GM18499 (cell line): ENCODE results near the gene F2.
"Not testable (repeated sequence)": the region's sequence is repeated elsewhere in the genome, so short reads cannot be mapped to it uniquely, and the experiment has no call there.

Experiments
- ATAC-seq: cut with Tn5 transposase; IDR thresholded peaks from one replicate; pipeline ENCODE4 v1.9.1; 2021; ENCODE audit warnings: moderate number of reproducible peaks; ENCODE audit not compliant: insufficient read depth, unreplicated experiment

The F2 gene

DNA sequence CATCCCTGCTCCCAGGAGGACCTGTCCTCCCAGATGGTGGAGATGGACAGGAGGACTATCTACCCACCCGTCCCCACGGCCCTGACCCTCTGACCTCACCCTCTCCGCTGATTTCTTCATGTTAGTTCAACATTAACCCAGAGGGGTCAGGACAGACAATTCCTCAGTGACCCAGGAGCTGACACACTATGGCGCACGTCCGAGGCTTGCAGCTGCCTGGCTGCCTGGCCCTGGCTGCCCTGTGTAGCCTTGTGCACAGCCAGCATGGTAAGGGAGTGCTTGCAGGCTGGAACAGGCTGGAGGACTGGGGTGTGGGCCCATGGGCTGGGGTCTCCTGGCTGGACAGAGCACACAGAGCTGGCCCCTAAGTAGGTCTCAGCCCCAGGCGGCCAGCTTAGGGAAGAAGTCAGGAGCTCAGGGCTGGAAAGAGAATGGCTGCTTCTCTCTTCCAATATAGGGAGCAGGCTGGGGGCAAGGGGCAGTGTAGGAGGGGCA is at the start of gene F2:
TSS of gene F2 (plus strand) at position 166 of the 495 bp plus-strand sequence. CDS start at position 189, 23 bp downstream.
- ATAC-seq = no peak

DNA sequence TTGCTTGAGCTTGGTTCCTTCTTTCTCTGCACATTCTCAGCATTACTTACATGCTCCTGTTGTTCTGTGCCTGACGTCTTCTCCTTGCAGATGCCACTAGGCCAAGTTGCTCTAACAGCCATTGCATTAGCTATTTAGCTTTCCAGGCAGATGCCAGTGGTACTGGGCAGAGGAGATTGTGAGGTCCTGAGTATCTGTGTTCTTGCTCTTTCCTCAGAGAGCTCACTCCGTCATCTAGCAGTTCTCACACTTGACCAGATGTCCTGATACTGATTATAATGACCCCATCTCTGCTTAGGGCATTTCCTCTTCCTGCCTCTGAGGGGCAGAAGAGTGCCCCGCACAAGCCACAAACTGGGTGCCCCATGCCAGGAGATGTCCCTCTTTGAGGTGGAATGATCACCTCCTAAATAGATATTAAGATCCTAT is 49.3 kb upstream of the F2 start:
- no peak for ATAC-seq

DNA sequence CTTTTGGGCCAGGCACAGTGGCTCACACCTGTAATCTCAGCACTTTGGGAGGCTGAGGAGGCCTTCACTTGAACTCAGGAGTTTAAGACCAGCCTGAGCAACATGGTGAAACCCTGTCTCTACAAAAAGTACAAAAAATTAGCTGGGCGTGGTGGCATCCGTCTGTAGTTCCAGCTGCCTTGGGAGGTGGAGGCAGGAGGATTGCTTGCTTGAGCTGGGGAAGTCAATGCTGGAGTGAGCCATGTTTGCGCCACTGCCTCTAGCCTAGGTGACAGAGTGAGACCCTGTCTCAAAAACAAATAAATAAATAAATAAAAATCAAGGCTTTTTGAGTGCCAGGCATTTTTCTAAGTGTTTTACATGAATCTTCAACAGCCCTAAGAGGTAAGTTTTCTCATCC is 48.5 kb upstream of the F2 start:
- not testable (repeated sequence) for ATAC-seq

DNA sequence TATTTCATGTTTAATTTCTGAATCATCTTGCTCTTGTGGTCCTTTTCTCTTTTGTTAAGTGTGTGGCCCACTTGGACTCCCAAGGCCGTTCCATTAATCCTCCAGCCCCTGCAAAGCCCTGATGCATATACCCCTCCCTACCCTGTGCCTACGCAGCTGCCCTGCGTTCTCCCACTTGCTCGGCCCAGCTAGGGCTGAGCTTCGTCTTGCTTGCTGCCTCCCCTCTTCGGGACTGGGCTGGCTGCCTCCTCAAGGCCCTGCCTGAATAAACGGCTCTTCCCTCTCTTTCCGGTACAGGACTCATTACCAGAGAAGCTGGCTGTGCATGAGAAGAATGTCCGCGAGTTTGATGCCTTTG is 47.1 kb upstream of the F2 start:
- ATAC-seq = no peak

DNA sequence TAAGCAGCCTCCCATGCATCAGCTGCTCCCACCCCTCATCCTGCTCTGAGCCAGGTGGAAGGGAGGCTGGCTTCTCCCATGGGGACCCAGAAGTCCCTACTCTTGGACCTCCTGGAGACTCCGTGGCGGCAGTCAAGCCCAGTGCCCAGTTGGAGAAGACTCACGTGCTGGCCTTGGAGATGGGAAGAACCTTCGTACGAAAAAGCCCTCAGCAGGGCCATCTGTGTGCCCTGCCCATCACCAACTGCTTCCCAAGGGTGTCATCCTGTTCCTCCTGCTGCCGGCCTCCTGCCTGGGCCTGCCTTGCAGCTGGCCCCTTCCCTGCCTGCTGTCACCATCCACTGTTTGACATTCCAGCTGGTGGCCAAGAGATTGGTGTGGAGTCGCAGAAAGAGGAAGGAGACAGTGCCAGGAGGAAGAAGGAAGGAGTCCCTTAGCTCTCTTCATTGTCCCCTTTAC is 46.6 kb upstream of the F2 start:
- ATAC-seq = no peak

DNA sequence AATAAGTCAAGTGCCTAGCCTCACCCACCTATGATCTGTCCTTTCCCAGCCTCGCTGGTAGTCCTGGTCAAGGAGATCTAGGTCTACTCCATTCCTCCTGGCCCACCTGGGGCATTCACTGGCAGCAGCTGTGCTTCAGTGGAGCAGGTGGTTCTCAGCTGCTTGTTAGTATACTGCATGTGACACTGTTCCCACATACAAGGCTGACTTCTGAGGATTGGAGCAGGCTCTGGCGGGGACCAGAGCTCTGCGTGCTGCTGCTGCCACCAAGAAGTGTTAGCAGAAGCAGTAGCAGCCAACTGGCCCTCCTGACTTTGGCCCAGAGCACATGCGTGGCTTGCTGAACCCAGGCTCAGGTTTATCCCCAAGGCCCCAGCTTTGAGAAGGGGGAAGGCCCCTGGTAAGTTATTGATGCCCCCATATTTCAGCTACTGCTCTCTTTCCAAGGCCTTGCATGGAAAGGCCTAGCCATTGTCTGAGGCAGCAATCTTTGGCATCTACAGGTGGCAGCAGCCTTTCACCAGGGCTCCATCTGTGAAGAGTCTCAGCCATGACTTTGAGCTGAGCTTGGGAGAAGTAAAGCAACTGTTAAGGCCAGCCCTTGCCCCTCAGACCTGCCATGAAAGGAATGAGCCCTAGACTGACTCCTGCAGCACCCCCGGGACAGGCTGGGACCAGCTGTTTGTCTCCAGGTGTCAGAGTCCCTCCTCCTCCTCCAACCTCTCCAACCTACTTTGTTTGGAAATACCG is 45.1 kb upstream of the F2 start:
- ATAC-seq = no peak

DNA sequence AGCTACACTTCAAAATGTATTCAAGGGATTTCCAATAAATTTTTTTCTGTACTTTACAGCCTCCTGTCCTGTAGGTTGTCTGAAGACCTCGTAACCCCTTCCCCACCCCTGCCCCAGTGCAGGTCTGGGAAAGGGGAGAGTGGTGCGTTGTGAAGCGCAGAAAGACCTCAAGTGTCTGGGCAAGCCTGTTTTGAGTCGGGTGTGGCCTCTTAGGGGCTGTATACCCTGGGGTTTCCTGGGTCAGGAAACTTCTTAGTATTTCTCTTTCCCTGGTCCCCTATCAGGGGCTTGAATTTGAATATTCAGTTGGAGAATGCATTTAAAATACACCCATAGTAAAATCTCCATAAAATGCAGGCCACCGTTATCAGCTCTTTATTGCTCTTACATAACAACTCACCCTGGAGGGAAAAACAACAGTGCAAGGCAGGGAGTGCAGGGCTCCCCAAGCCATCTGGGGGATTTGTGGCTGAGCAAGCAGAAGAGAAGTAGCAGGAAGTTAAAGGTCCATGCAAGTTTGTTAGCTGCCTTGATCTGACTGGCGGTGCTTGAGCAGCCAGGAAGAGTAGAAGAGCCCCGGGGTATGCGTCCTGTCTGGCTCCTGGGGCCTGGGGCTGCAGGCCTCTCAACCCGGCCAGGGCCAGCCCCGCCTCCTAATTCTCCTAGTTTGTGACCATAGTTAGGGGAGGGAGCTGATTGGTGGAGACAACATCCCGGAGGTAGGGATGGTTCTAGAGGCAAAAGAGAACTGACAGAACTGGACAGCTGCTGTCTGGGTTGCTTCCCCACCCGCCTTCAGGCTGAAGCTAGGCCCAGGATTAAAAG is 44.3 kb upstream of the F2 start:
- no peak for ATAC-seq

DNA sequence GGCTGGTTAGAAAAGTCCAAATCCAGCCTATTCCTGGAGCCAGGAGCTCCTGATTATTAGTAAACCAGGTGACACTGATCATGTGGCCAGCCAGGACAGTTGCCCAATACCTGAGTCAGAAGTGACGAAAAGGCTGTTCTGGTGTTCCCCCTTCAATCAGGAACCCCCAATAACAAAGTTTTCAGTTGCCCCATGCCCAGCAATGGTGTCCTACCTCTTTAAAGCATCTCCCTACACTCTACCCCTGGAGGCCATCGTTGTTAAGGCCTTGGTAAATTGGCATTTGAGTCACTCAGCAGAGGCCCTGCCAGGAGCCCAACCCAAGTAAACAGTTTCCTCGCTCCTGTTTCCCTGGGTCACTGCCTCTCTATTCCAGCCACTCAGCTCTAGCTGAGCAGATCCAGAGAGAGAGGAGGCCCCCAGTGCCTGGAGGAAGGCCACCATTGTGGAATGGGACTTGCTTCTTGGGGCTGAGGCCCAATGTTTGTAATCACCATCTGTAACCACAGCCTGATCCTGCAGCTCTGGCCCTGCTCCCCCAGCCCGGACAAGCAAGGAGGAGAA is 43.6 kb upstream of the F2 start:
- no peak for ATAC-seq

DNA sequence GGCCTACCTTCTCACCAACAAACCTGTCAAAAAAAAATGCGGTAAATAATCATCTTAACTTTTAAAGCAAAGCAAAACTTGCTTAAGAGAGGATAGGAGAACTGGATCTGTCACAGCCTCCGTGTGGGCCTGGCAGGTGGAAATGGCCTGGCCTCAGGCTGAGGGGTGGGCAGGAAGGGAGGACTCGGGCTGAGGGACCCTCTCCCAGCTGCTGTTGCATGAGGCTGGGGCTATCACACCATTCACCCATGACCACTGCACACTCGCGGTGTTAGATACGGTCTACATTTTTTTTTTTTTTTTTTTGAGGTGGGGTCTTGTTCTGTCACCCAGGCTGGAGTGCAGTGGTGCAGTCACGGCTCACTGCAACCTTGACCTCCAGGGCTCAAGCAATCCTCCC is 43.1 kb upstream of the F2 start:
- ATAC-seq = no peak

DNA sequence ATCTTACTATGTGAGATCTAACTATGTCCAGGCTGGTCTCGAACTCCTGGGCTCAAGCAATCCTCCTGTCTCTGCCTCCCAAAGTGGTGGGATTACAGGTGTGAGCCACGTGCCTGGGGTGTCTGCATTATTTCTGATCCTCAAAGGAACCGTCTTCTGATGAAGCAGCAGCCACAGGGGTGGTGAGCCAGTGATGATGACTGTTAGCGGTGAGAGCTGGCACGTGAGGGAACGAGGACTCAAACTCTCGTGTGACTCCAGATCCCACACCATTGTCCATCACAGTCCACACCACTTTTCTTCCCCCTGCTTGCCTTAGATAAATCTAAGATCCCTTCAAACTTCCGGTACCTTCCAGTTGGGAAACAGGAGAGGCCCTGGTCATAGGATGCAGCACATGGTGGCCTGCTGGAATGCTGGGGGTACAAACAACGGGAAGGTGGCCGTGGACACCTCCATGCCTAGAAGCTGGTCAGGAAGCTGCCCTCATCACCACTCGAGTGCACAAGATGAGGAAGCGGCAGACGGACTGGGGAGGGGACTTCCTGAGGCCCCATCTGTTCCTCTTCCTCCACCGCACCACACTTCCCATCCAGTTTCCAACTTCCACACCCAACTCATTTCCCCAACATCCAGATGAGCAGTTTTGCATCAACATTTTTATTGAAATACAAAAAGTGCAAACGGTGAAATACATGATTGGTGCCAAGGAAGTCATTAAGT is 42.4 kb upstream of the F2 start:
- no peak for ATAC-seq

DNA sequence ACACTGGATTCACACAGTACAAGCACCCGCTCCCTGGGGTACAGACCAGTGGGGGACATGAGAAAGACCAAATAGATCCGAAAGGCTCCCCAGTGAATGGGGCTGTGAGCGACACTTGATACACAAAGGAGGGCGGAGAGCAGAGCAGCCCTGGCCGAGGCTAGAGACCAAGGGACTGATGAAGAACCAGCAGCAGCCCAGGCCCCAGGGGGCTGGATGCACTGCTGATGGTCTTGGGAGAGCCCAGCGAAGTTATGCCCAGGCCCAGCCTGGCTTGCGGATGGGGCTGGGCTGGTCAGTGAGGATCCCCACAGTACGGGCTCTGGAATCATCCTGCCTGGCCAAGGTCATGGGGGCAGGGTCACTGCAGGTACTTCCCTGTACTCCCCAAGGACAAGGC is 41.8 kb upstream of the F2 start:
- ATAC-seq = no peak

DNA sequence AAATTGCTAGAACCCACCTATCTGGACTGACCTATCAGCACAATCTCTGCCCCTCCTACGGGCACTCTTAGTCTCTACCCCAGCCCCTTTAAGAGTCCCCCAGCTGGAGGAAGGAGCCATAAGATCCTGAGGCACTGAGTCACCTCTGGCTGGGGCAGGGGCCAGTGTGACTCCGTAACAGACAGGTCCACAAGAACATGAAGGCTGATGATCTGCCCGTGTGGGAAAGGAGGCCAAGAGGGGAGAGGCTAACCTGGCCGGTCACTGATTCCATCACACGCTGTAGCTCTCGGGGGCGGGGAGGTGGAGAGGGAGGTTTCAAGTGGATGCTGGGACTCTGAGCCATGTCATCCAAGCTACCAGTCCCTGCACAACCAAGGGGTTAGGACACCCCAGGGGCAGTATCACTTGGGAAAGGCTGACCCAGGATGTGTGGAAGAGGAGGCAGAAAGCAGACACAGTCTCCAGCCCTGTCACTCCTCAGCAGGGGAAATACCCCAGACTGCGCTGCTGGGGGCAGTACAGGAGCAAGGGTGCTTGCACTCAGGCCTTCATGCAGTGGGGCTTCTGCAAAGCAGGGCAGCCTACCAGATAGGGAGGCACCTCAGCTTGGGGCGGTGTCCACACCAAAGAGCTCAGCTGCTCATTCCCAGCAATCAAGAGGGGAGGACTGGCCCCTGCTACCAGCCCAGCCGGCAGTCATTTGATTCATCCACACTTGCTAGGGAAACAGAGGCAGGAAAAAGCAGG is 40.8 kb upstream of the F2 start:
- ATAC-seq = no peak

DNA sequence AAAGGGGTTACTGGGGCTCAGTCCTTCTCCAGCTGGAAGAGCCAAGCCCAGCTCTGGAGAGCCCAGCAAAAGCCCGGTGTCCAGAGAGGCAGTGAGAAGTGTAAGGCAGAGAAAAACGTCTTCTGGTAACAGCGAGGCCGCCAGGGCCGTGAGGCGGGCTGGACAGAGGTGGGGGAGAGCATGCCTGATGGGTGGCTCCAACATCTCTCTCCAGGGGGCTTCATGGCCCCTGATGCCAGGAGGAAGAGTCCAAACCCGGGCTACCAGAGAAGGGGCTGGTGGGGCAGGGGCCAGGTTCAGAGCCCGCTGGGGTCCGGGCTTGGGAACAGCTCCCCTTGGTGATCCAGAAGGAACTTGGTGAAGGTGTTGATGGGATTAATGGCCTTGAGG is 40.3 kb upstream of the F2 start:
- no peak for ATAC-seq

DNA sequence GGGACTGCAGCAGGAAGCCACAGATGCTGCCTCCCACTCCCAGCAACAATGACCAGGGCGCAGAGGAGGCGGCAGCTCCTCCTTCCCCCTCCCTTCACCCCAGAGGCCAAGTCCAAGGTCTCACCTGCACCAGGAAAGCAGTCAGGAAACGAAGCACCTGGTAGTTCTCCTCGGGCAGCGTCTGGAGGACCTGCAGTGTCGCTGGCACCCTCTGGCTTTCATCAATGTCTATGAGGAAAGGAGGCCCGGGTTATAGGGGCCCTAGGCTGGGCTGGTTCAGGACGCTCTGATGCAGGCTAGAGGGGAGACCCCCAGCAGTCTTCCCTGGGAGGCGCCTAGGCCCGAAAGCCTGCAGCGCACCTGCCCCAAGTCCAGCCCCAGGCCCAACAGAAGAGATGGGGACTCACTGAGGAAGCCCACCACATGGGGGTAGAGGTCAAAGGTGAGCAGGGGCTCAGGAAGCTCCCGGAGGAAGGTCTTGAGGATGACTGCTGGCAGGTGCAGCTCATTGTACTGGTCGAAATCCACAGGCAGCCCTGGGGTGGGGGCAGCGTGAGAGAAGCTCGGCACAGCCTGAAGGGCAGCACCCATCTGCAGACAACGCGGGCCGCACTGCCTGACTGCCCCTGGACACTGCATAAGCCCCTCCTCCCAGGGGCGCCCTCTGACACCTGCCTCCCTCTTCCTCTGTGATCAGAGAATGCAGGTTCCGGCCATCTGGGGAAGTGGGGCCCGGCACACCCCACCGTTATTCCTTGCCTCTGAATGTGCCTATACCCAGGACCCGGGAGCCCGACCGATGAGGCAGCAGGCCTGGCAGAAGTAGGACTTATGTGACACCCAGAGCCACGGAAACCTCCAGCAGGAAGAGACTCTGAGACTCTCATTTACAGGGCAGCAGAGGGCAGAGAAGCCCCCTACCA is 39.5 kb upstream of the F2 start:
- no peak for ATAC-seq

DNA sequence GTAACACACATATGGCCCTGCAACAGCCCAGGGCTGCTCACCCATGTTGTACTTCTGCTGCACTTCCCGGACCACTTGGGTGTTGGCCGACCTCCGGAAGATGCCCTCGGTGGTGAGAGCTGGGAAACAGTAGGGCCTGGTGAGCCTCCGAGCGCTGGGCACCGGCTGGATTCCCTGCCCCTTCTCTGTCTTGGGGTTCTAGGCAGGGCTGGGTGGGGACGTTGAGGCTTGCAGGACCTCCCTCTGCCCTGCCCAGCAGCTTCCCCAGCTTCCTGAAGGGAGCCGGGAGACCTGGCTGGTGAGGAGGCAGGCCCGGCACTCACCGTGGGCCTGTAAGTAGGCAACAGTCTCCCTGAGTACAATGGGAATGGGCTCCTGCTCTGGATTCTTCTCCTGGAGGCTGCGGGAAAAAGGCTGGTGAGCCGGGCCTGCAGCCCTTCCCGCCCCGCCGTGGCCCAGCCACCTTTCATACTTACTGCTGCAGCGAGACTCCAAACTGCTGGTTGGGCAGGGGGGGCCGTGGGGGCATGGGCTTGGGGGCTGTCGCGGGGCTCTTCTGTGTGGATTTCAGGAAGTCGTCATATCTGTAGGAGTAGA is 38.8 kb upstream of the F2 start:
- no peak for ATAC-seq

DNA sequence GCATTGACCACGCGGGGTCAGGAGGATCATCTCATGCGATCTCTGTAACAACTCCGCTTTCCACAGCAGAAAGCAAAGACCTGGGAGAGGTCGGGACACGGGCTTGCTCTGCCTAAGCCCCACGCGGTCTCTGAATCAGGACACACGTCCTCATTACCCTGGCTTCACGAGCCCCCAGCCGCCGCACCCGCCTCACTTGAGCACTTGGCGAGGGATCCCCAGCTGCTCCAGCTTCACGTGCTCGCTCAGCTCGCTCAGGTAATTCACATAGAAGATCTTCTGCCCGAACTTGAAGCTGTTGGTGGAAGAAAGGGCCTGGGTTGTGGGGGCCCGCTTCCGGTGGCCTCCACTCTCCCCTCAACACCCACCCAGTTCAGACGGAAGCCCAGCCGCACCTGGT is 38.2 kb upstream of the F2 start:
- no peak for ATAC-seq

DNA sequence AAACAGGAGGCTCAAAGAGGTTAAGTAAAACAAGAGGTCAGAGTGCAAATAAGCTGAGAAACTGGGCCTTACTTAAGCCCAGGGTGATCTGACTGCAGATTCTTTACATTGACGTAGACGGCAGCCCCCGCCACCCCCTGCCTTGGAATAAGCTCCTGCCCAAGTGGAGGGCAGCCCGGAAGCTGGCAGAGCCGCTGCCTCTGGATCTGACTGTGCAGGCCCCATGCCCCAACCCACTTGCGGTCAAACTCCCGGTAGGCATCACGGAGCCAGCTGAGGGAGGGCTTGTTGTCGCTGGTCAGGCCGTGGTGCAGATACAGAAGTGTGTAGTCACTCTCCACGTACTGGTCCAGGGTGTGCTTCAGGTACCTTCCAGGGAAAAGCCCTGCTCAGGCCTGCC is 37.2 kb upstream of the F2 start:
- ATAC-seq = no peak
